IMR-90 (cell line): ENCODE measurements around the gene LYRM9. TPM values are rescaled to one million over a fixed set of nuclear protein-coding genes. Genes with fewer than 3 reads are reported as not detected.
A peak's percentile ranks its signal among the peaks of the same experiment; 100 is the strongest.
"Not testable (repeated sequence)": the region's sequence is repeated elsewhere in the genome, so short reads cannot be mapped to it uniquely, and the experiment has no call there.

Experiments used
- ATAC-seq: fragments of 200-7000 bp; cut with Tn5 transposase; 2 replicates; pipeline ENCODE4 v1.9.1; 2020; ENCODE audit warnings: low read depth, mild to moderate bottlenecking, moderate library complexity
- BruUV-seq: library from RNA; stranded (reverse); fragments of 400-500 nt; replicated peaks from 2 replicates; lab custom pipeline; 2021; lab: Mats Ljungman, UMichigan
- CTCF ChIA-PET: fragments of 300-600 bp; formaldehyde crosslinking; extraction: SDS; loops from one replicate; lab custom pipeline; 2021; ENCODE audit warnings: antibody characterized with exemption; lab: Yijun Ruan, JAX
- POLR2A ChIA-PET: fragments of 300-600 bp; sonication (Branson Sonifier 250); formaldehyde crosslinking; loops from one replicate; lab custom pipeline; 2022; ENCODE audit warnings: antibody characterized with exemption; ENCODE audit not compliant: unreplicated experiment; lab: Charles Lee
- DNase-seq: peaks from one replicate; pipeline ENCODE4 v3.0.0; 2013
- H2AFZ ChIP-seq: replicated peaks from 2 replicates; pipeline ENCODE3; 2013; ENCODE audit warnings: low read length, mild to moderate bottlenecking; ENCODE audit not compliant: poor library complexity
- H2AK5ac ChIP-seq: 2 replicates; pipeline ENCODE4 v1.6.1; 2013; ENCODE audit warnings: low read depth, low read length, inconsistent platforms
- H2AK9ac ChIP-seq: replicated peaks from 2 replicates; pipeline ENCODE3; 2013; ENCODE audit warnings: mild to moderate bottlenecking, low read depth, low read length, moderate library complexity; ENCODE audit not compliant: poor library complexity
- H2BK120ac ChIP-seq: 2 replicates; pipeline ENCODE4 v1.6.1; 2013; ENCODE audit warnings: low read depth, low read length, inconsistent platforms
- H2BK15ac ChIP-seq: 3 replicates; pipeline ENCODE4 v1.6.1; 2013; ENCODE audit warnings: low read depth, low read length, inconsistent platforms
- H2BK20ac ChIP-seq: 2 replicates; pipeline ENCODE4 v1.6.1; 2013; ENCODE audit warnings: low read depth, mild to moderate bottlenecking, inconsistent platforms, low read length, moderate library complexity
- H2BK5ac ChIP-seq: 2 replicates; pipeline ENCODE4 v1.6.1; 2013; ENCODE audit warnings: mild to moderate bottlenecking, low read depth, low read length, inconsistent platforms; ENCODE audit not compliant: poor library complexity, severe bottlenecking
- H3K14ac ChIP-seq: replicated peaks from 2 replicates; pipeline ENCODE4 v1.6.1; 2013; ENCODE audit warnings: low read depth, low read length, inconsistent platforms
- H3K18ac ChIP-seq: 2 replicates; pipeline ENCODE4 v1.6.1; 2013; ENCODE audit warnings: low read depth, low read length, control low read depth
- H3K23ac ChIP-seq: 2 replicates; pipeline ENCODE4 v1.6.1; 2013; ENCODE audit warnings: low read depth, low read length, inconsistent platforms
- H3K27ac ChIP-seq: 2 replicates; pipeline ENCODE4 v1.5.1; 2013; ENCODE audit warnings: mild to moderate bottlenecking, control low read depth, low read length; ENCODE audit not compliant: insufficient read depth
- H3K27me3 ChIP-seq: 2 replicates; pipeline ENCODE4 v1.6.1; 2013; ENCODE audit warnings: low read length; ENCODE audit not compliant: control insufficient read depth, insufficient read depth
- H3K36me3 ChIP-seq: 2 replicates; pipeline ENCODE4 v1.6.1; 2013; ENCODE audit warnings: low read length, mixed read lengths; ENCODE audit not compliant: control insufficient read depth, insufficient read depth
- H3K4ac ChIP-seq: 2 replicates; pipeline ENCODE4 v1.6.1; 2013; ENCODE audit warnings: low read depth, low read length, inconsistent platforms
- H3K4me1 ChIP-seq: 2 replicates; pipeline ENCODE4 v1.6.1; 2013; ENCODE audit warnings: low read length, mixed read lengths; ENCODE audit not compliant: control insufficient read depth, insufficient read depth
- H3K4me2 ChIP-seq: 2 replicates; pipeline ENCODE4 v1.6.1; 2013; ENCODE audit warnings: low read depth, mild to moderate bottlenecking, control low read depth, low read length, moderate library complexity
- H3K4me3 ChIP-seq: 2 replicates; pipeline ENCODE4 v1.5.1; 2013; ENCODE audit warnings: low read depth, mild to moderate bottlenecking, control low read depth, low read length, moderate library complexity; ENCODE audit not compliant: insufficient read depth
- H3K56ac ChIP-seq: 2 replicates; pipeline ENCODE4 v1.6.1; 2013; ENCODE audit warnings: low read length, inconsistent platforms; ENCODE audit not compliant: insufficient read depth; ENCODE audit errors: extremely low read depth
- H3K79me1 ChIP-seq, 2 experiments: 2 replicates each; pipeline ENCODE4 v1.6.1; 2013; ENCODE audit warnings: low read length in 2 of 2, inconsistent platforms in 1 of 2, low read depth in 1 of 2
- H3K9ac ChIP-seq: 2 replicates; pipeline ENCODE4 v1.6.1; 2013; ENCODE audit warnings: low read depth, low read length, control low read depth
- H3K9me1 ChIP-seq: 2 replicates; pipeline ENCODE4 v1.6.1; 2013; ENCODE audit warnings: low read length, inconsistent platforms; ENCODE audit not compliant: insufficient read depth
- H3K9me3 ChIP-seq: 2 replicates; pipeline ENCODE4 v1.6.1; 2013; ENCODE audit warnings: low read length; ENCODE audit not compliant: control insufficient read depth, insufficient read depth
- H4K20me1 ChIP-seq: 2 replicates; pipeline ENCODE4 v1.6.1; 2013; ENCODE audit warnings: low read length, inconsistent platforms; ENCODE audit not compliant: insufficient read depth
- H4K5ac ChIP-seq: 2 replicates; pipeline ENCODE4 v1.6.1; 2013; ENCODE audit warnings: mild to moderate bottlenecking, low read depth, low read length, control low read depth
- H4K8ac ChIP-seq, 2 experiments: 2 replicates each; pipeline ENCODE4 v1.6.1; 2013; ENCODE audit warnings: low read depth in 2 of 2, low read length in 2 of 2, control low read depth in 1 of 2, inconsistent platforms in 1 of 2
- H4K91ac ChIP-seq: 2 replicates; pipeline ENCODE4 v1.6.1; 2013; ENCODE audit warnings: low read depth, low read length, inconsistent platforms; ENCODE audit not compliant: insufficient read depth
- MAFK ChIP-seq: IDR thresholded peaks from 2 replicates; pipeline ENCODE4 v1.6.1; 2012; ENCODE audit warnings: low read depth, low read length, improper control_type of control experiment
- WGBS, 2 experiments: methylation state at CpG; one replicate each; pipeline versions ENCODE4 v1.1.5 to v1.1.7; 2013; ENCODE audit warnings: missing lambda C conversion rate in 2 of 2; ENCODE audit not compliant: insufficient read length in 1 of 2; ENCODE audit errors: extremely low coverage in 2 of 2; 5-methylcytosine and 5-hydroxymethylcytosine counted together
- dilution Hi-C: fragments of 300-500 bp; cut with HindIII; formaldehyde crosslinking; loops from one replicate; pipeline ENCODE4 v1.14.3; 2018; ENCODE audit warnings: low sequenced_read_pairs; ENCODE audit not compliant: unreplicated experiment
- in situ Hi-C: fragments of 300-500 bp; cut with MboI; formaldehyde crosslinking; loops from 3 replicates; pipeline ENCODE4 v1.14.3; 2019; ENCODE audit warnings: low sequenced_read_pairs, inconsistent platforms, mixed read lengths
- intact Hi-C: fragments of 100-400 bp; cut with micrococcal nuclease; formaldehyde crosslinking; loops from 2 replicates; pipeline ENCODE4 v1.10.0; 2022
- polyA plus RNA-seq, 3 experiments: library from polyadenylated mRNA; depleted of rRNA; stranded (reverse); fragments of >200 nt; gene quantifications; 2 replicates each; pipeline ENCODE4 v1.2.3, GENCODE V29; 2012; ENCODE audit warnings: low replicate concordance in 1 of 3
- total RNA-seq: library from RNA; depleted of rRNA; stranded (reverse); fragments of >200 nt; gene quantifications from 2 replicates; pipeline ENCODE4 v1.2.3, GENCODE V29; 2012

The LYRM9 gene
- total and polyA plus RNA-seq, 2 of the 4 experiments (the other 2 are of a cell fraction): 3.2 to 4.8 TPM

- H3K27ac ChIP-seq, dilution Hi-C loops, in situ Hi-C loops: not testable (repeated sequence)
Measured at GRCh38 chr17:27846808-27847307, 46.3 kb downstream of the LYRM9 start.

More at GRCh38 chr17:27846808-27847307, 46.3 kb downstream of the LYRM9 start:
- H3K56ac ChIP-seq, H2BK15ac ChIP-seq, H3K4ac ChIP-seq, H3K4me3 ChIP-seq, H4K5ac ChIP-seq, H2AFZ ChIP-seq, H2AK5ac ChIP-seq, H3K23ac ChIP-seq, H3K4me1 ChIP-seq, H3K18ac ChIP-seq, H3K9me3 ChIP-seq, H3K79me1 ChIP-seq, H2BK20ac ChIP-seq, H3K4me2 ChIP-seq, CTCF ChIA-PET, H3K9me1 ChIP-seq, ATAC-seq, H3K27me3 ChIP-seq, intact Hi-C loops, H2BK5ac ChIP-seq, H3K9ac ChIP-seq, H4K91ac ChIP-seq, H3K36me3 ChIP-seq, POLR2A ChIA-PET, H4K20me1 ChIP-seq, DNase-seq, H3K14ac ChIP-seq, BruUV-seq, H2AK9ac ChIP-seq, H2BK120ac ChIP-seq, H4K8ac ChIP-seq: not testable (repeated sequence)
- 92% methylated on average over 6 of the region's 11 CpGs; no CpG with 5 or more reads in 1 of the 2 experiments for WGBS, 2 experiments
- TF ChIP-seq MAFK: peak; percentile 42; the same call in 1 of the 2 replicates
